ENCODE data around the gene GREB1. TPM values are rescaled to one million over a fixed set of nuclear protein-coding genes. Genes with fewer than 3 reads are reported as not detected.

The GREB1 gene
- total and polyA plus RNA-seq, 2 of the 13 experiments (the other 11 are each of a cell fraction or from before 2014, with no cell fraction given): 31.3 to 61.2 TPM

- TF ChIP-seq ATF2 (CRISPR knock-in tag; IDR thresholded peaks at IDR 0.05) (0 out of 2 replicates have a peak, but pooled peaks have one; percentile 13), ARID5B (CRISPR knock-in tag; IDR thresholded peaks at IDR 0.05) (peak; percentile 16; the same call in 1 of the 2 replicates), MAFF (IDR thresholded peaks at IDR 0.05; ENCODE audit: low read depth, low read length) (no peak), PAXIP1 (CRISPR knock-in tag; conservative IDR thresholded peaks at IDR 0.05) (0 out of 2 replicates have a peak, but pooled peaks have one; percentile 25), RCOR2 (CRISPR knock-in tag; IDR thresholded peaks at IDR 0.05) (no peak), CREB1 (IDR thresholded peaks at IDR 0.05) (no peak), CREB1 (CRISPR knock-in tag; IDR thresholded peaks at IDR 0.05) (no peak), ELF3 (CRISPR knock-in tag; IDR thresholded peaks at IDR 0.05) (0 out of 2 replicates have a peak, but pooled peaks have one; percentile 12), MAFK (conservative IDR thresholded peaks at IDR 0.05 in 1 of 2, IDR thresholded peaks at IDR 0.05 in 1 of 2; ENCODE audit: low read length in 2 of 2) (no peak), MAF1 (CRISPR knock-in tag; IDR thresholded peaks at IDR 0.05; ENCODE audit: borderline replicate concordance) (peak; percentile 55; the same call in 1 of the 2 replicates), RBAK (CRISPR knock-in tag; IDR thresholded peaks at IDR 0.05) (no peak), KDM1A (CRISPR knock-in tag; IDR thresholded peaks at IDR 0.05) (0 out of 2 replicates have a peak, but pooled peaks have one; percentile 20), ZNF788 (CRISPR knock-in tag; IDR thresholded peaks at IDR 0.05; ENCODE audit: borderline replicate concordance) (0 out of 2 replicates have a peak, but pooled peaks have one; percentile 54), MYPOP (CRISPR knock-in tag; IDR thresholded peaks at IDR 0.05) (0 out of 2 replicates have a peak, but pooled peaks have one; percentile 27), ZNF614 (CRISPR knock-in tag; IDR thresholded peaks at IDR 0.05; ENCODE audit: borderline replicate concordance) (no peak), RXRB (CRISPR knock-in tag; IDR thresholded peaks at IDR 0.05; ENCODE audit: borderline replicate concordance) (0 out of 2 replicates have a peak, but pooled peaks have one; percentile 8), KLF15 (CRISPR knock-in tag; IDR thresholded peaks at IDR 0.05; ENCODE audit: borderline replicate concordance) (no peak), PAX8 (CRISPR knock-in tag; IDR thresholded peaks at IDR 0.05; ENCODE audit: borderline replicate concordance) (0 out of 2 replicates have a peak, but pooled peaks have one; percentile 17), PHF8 (CRISPR knock-in tag; IDR thresholded peaks at IDR 0.05) (no peak), ZNF441 (CRISPR knock-in tag; IDR thresholded peaks at IDR 0.05; ENCODE audit: borderline replicate concordance) (no peak)
Observed at GRCh38 chr2:11500702-11501303, 33.0 kb upstream of the GREB1 start (continued).

All from HepG2 (cell line).